ENCODE measurements around the gene SSC5D.

DNA sequence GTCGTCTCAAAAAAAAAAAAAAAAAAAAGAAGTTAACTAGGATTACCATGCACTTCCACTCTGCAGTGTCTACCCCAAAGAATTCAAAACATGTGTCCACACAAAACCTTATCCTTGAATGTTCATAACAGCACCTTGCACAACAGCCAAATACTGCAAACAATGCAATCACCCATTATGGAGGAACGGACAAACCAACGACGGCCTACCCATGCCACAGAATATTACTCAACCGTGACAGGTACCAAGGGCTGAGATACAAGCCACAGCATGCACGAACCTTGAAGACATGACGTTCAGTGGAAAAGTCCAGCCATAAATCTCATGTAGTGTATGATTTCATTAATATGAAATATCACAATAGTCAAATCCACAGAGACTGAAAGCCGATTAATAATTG, 42.2 kb upstream of the SSC5D start:
- no peak for TF ChIP-seq POLR2AphosphoS5 (IDR thresholded peaks at IDR 0.05; ENCODE audit: low read depth, low read length)
- no peak for TF ChIP-seq POLR2A (IDR thresholded peaks at IDR 0.05; ENCODE audit: low read depth, low read length)
- TF ChIP-seq POU2F2 (IDR thresholded peaks at IDR 0.05; ENCODE audit: low read depth, low read length): no peak
- TF ChIP-seq TAF1 (IDR thresholded peaks at IDR 0.05; ENCODE audit: low read depth, low read length): no peak

All from GM12891 (cell line).